Lower lobe of right lung (tissue), 2 donors: Measurements from ENCODE around the gene TBK1. TPM values are rescaled to one million over a fixed set of nuclear protein-coding genes. Genes with fewer than 3 reads are reported as not detected.
"Not testable (repeated sequence)": the region's sequence is repeated elsewhere in the genome, so short reads cannot be mapped to it uniquely, and the experiment has no call there.

Experiments
- ATAC-seq, 2 donors: fragments of 200-7000 bp; cut with Tn5 transposase; one replicate each; pipeline ENCODE4 v1.9.1; 2020 to 2022; ENCODE audit warnings: mild to moderate bottlenecking in 2 of 2, moderate library complexity in 2 of 2
- DNase-seq: peaks from one replicate; pipeline ENCODE4 v3.0.0-alpha.2; 2020
- H3K27ac ChIP-seq: fragments of 200-600 bp; one replicate; pipeline ENCODE4 v1.8.0; 2022
- H3K27me3 ChIP-seq: fragments of 200-600 bp; one replicate; pipeline ENCODE4 v1.8.0; 2022; ENCODE audit warnings: low read depth
- H3K36me3 ChIP-seq: fragments of 200-600 bp; one replicate; pipeline ENCODE4 v1.8.0; 2022; ENCODE audit warnings: mild to moderate bottlenecking
- H3K4me1 ChIP-seq: fragments of 200-600 bp; one replicate; pipeline ENCODE4 v1.8.0; 2022
- H3K4me3 ChIP-seq: fragments of 200-600 bp; one replicate; pipeline ENCODE4 v1.8.0; 2022; ENCODE audit warnings: mild to moderate bottlenecking
- H3K9me3 ChIP-seq: fragments of 200-600 bp; one replicate; pipeline ENCODE4 v1.8.0; 2022
- CTCF ChIP-seq: fragments of 200-600 bp; IDR thresholded peaks from one replicate; pipeline ENCODE4 v1.8.0; 2022; ENCODE audit warnings: antibody characterized with exemption, mild to moderate bottlenecking
- intact Hi-C: fragments of 100-400 bp; cut with DNase I; formaldehyde crosslinking; loops from one replicate; pipeline ENCODE4 v1.11.0; 2022
- total RNA-seq: library from RNA; stranded (reverse); fragmentation: NEBNext Ultra II Directional; extraction: Animal tissue kit (Norgen Biotek cat#: 25700); gene quantifications from one replicate; pipeline ENCODE4 v1.2.1, GENCODE V29; 2021
- donor health status: DM: no; HTN: yes; CAD: no; lungs with severe emphysema.

The TBK1 gene
- total RNA-seq, 1 donor from 2014 or later, result 25.0 TPM

GRCh38 chr12:64531665-64532334 lies 79.9 kb downstream of the TBK1 start:
- Histone ChIP-seq H3K27ac (no peak overlapping the region), H3K4me1 (no peaks in the 10 kb centered on the region), H3K27me3 (no peaks in the 10 kb centered on the region), H3K4me3 (no peak overlapping the region), H3K36me3 (no peaks in the 10 kb centered on the region), H3K9me3 (no peaks in the 10 kb centered on the region)
- intact Hi-C loops, result no loop called here
- DNase-seq, result no peak
- no peak for ATAC-seq
- TF ChIP-seq CTCF, result no peak

GRCh38 chr12:64532734-64533351 lies 80.9 kb downstream of the TBK1 start:
- DNase-seq, result no peak
- Histone ChIP-seq H3K36me3 (no peaks in the 10 kb centered on the region), H3K27me3 (no peaks in the 10 kb centered on the region), H3K4me1 (no peaks in the 10 kb centered on the region), H3K4me3 (no peak overlapping the region), H3K27ac (no peak overlapping the region), H3K9me3 (no peaks in the 10 kb centered on the region)
- intact Hi-C loops, result no loop called here
- ATAC-seq, result no peak
- no peak for TF ChIP-seq CTCF

- TF ChIP-seq CTCF, result no peak
- Histone ChIP-seq H3K27me3 (no peaks in the 10 kb centered on the region), H3K4me1 (no peaks in the 10 kb centered on the region), H3K36me3 (no peaks in the 10 kb centered on the region), H3K4me3 (no peak overlapping the region), H3K9me3 (no peaks in the 10 kb centered on the region), H3K27ac (no peak overlapping the region)
- DNase-seq (no peak), ATAC-seq (no peak)
- intact Hi-C loops, result no loop called here
These were observed 82.8 kb downstream of the TBK1 start for GRCh38 chr12:64534672-64535199.

GRCh38 chr12:64538121-64538520 lies 86.2 kb downstream of the TBK1 start:
- H3K27ac ChIP-seq, result no peak overlapping the region
- no peaks in the 10 kb centered on the region for H3K36me3 ChIP-seq
- intact Hi-C loops, result no loop called here
- no peaks in the 10 kb centered on the region for H3K27me3 ChIP-seq
- no peak for TF ChIP-seq CTCF
- DNase-seq (no peak), ATAC-seq (no peak)
- no peak overlapping the region for H3K4me3 ChIP-seq
- no peaks in the 10 kb centered on the region for H3K4me1 ChIP-seq
- H3K9me3 ChIP-seq, result no peaks in the 10 kb centered on the region

GRCh38 chr12:64542409-64543047 lies 90.6 kb downstream of the TBK1 start:
- DNase-seq, ATAC-seq, H3K4me3 ChIP-seq, H3K9me3 ChIP-seq, H3K36me3 ChIP-seq, H3K4me1 ChIP-seq, H3K27ac ChIP-seq, H3K27me3 ChIP-seq, intact Hi-C loops: not testable (repeated sequence)
